Astrocyte (in vitro differentiated cells and primary cell): Measurements from ENCODE around the gene VAC14. TPM values are rescaled to one million over a fixed set of nuclear protein-coding genes. Genes with fewer than 3 reads are reported as not detected.

Source experiments
- DNase-seq: peaks from one replicate; pipeline ENCODE4 v3.0.0-alpha.2; 2010; ENCODE audit warnings: low read depth
- FAIRE-seq: peaks from 2 replicates; lab custom pipeline; 2011; peaks lifted over from hg19 to GRCh38; lab: Jason Lieb, UNC
- H2AFZ ChIP-seq: 2 replicates; pipeline ENCODE4 v1.6.0; 2012; ENCODE audit warnings: low read depth, low read length, inconsistent platforms
- H3K27ac ChIP-seq: 2 replicates; pipeline ENCODE4 v1.5.1; 2011; ENCODE audit warnings: low read depth, low read length, inconsistent platforms
- H3K27me3 ChIP-seq: 2 replicates; pipeline ENCODE4 v1.6.0; 2011; ENCODE audit warnings: low read length, inconsistent platforms; ENCODE audit not compliant: insufficient read depth
- H3K36me3 ChIP-seq: 2 replicates; pipeline ENCODE4 v1.5.1; 2011; ENCODE audit warnings: low read length, inconsistent platforms; ENCODE audit not compliant: insufficient read depth
- H3K4me1 ChIP-seq: 2 replicates; pipeline ENCODE4 v1.5.1; 2011; ENCODE audit warnings: low read length, inconsistent platforms; ENCODE audit not compliant: insufficient read depth
- H3K4me2 ChIP-seq: 2 replicates; pipeline ENCODE4 v1.6.0; 2012; ENCODE audit warnings: low read length, inconsistent platforms
- H3K4me3 ChIP-seq: 2 replicates; pipeline ENCODE4 v1.5.1; 2011; ENCODE audit warnings: low read depth, mild to moderate bottlenecking, low read length, inconsistent platforms; ENCODE audit not compliant: insufficient read depth
- H3K79me2 ChIP-seq: 2 replicates; pipeline ENCODE4 v1.6.0; 2012; ENCODE audit warnings: mild to moderate bottlenecking, low read length, inconsistent platforms; ENCODE audit not compliant: insufficient read depth
- H3K9ac ChIP-seq: 2 replicates; pipeline ENCODE4 v1.6.0; 2012; ENCODE audit warnings: mild to moderate bottlenecking, low read length, inconsistent platforms
- H3K9me3 ChIP-seq: 2 replicates; pipeline ENCODE4 v1.5.1; 2012; ENCODE audit warnings: low read depth, mild to moderate bottlenecking, low read length, inconsistent platforms; ENCODE audit not compliant: insufficient read depth
- H4K20me1 ChIP-seq: 2 replicates; pipeline ENCODE4 v1.6.0; 2012; ENCODE audit warnings: low read length, inconsistent platforms; ENCODE audit not compliant: insufficient read depth
- H3K27ac Mint-ChIP-seq: one replicate; pipeline ENCODE4 v1.8.0; 2021; ENCODE audit warnings: mild to moderate bottlenecking, mixed read lengths; ENCODE audit not compliant: unreplicated experiment
- H3K27me3 Mint-ChIP-seq: one replicate; pipeline ENCODE4 v1.8.0; 2021; ENCODE audit warnings: low read depth, mixed read lengths; ENCODE audit not compliant: unreplicated experiment
- H3K36me3 Mint-ChIP-seq: one replicate; pipeline ENCODE4 v1.8.0; 2021; ENCODE audit warnings: low read depth, mixed read lengths; ENCODE audit not compliant: unreplicated experiment
- H3K4me1 Mint-ChIP-seq: one replicate; pipeline ENCODE4 v1.8.0; 2021; ENCODE audit warnings: low read depth, mixed read lengths; ENCODE audit not compliant: unreplicated experiment
- H3K4me3 Mint-ChIP-seq: one replicate; pipeline ENCODE4 v1.8.0; 2021; ENCODE audit warnings: mild to moderate bottlenecking, moderate library complexity, mixed read lengths; ENCODE audit not compliant: unreplicated experiment
- H3K9me3 Mint-ChIP-seq: one replicate; pipeline ENCODE4 v1.8.0; 2021; ENCODE audit warnings: mild to moderate bottlenecking, mixed read lengths; ENCODE audit not compliant: unreplicated experiment
- CTCF ChIP-seq: IDR thresholded peaks from 2 replicates; pipeline ENCODE4 v1.5.1; 2011; ENCODE audit warnings: low read depth, mild to moderate bottlenecking, inconsistent platforms, low read length, moderate library complexity; ENCODE audit not compliant: insufficient read depth
- EZH2 ChIP-seq: IDR thresholded peaks from 2 replicates; pipeline ENCODE4 v1.6.1; 2012; ENCODE audit warnings: mild to moderate bottlenecking, low read length, inconsistent platforms; ENCODE audit not compliant: insufficient read depth
- total RNA-seq: library from RNA; stranded (reverse); gene quantifications from 2 replicates; pipeline ENCODE4 v1.2.1, GENCODE V29; 2021

Gene VAC14
- total RNA-seq, 1 donor from 2014 or later: 27.8 TPM

- Histone ChIP-seq H3K27me3 (no peaks in the 10 kb centered on the region), H3K79me2 (no peaks in the 10 kb centered on the region), H3K4me3 (no peak overlapping the region), H3K9me3 (no peaks in the 10 kb centered on the region), H3K4me2 (no peak overlapping the region), H3K36me3 (peaks cover 4% of the 10 kb centered on the region), H3K9ac (no peak overlapping the region), H3K27ac (no peak overlapping the region), H3K4me1 (peaks cover 4% of the 10 kb centered on the region), H2AFZ (no peak overlapping the region), H4K20me1 (peaks cover 19% of the 10 kb centered on the region)
- TF ChIP-seq CTCF: no peak
- no peak for TF ChIP-seq EZH2
- Mint-ChIP-seq H3K27ac (no peak overlapping the region), H3K27me3 (peaks cover 2% of the 10 kb centered on the region), H3K4me3 (no peak overlapping the region), H3K4me1 (peaks cover 2% of the 10 kb centered on the region), H3K36me3 (peaks cover 3% of the 10 kb centered on the region), H3K9me3 (no peaks in the 10 kb centered on the region)
- DNase-seq: no peak
- FAIRE-seq: no peak
These were observed 137.9 kb downstream of the VAC14 start for GRCh38 chr16:70662991-70663523.

GRCh38 chr16:70661918-70662641 is 138.9 kb downstream of the VAC14 start:
- H3K36me3 ChIP-seq: peaks cover 4% of the 10 kb centered on the region
- no peak overlapping the region for H3K27ac ChIP-seq
- Mint-ChIP-seq H3K9me3 (no peaks in the 10 kb centered on the region), H3K27ac (no peak overlapping the region), H3K4me3 (no peak overlapping the region), H3K36me3 (peaks cover 3% of the 10 kb centered on the region), H3K27me3 (peaks cover 5% of the 10 kb centered on the region), H3K4me1 (peaks cover 2% of the 10 kb centered on the region)
- peak overlapping the region; percentile 35 for H3K4me2 ChIP-seq
- no peak overlapping the region for H3K4me3 ChIP-seq
- H4K20me1 ChIP-seq: peaks cover 19% of the 10 kb centered on the region
- FAIRE-seq (no peak), DNase-seq (peak; percentile 37)
- H3K4me1 ChIP-seq: peaks cover 4% of the 10 kb centered on the region
- no peaks in the 10 kb centered on the region for H3K79me2 ChIP-seq
- H2AFZ ChIP-seq: no peak overlapping the region
- H3K27me3 ChIP-seq: no peaks in the 10 kb centered on the region
- peak overlapping the region; percentile 7 for H3K9ac ChIP-seq
- TF ChIP-seq CTCF: no peak
- TF ChIP-seq EZH2: no peak
- H3K9me3 ChIP-seq: no peaks in the 10 kb centered on the region

- no peak overlapping the region for H3K4me3 ChIP-seq
- no peak overlapping the region for H3K9ac ChIP-seq
- Mint-ChIP-seq H3K27ac (no peak overlapping the region), H3K36me3 (peaks cover under 1% of the 10 kb centered on the region), H3K9me3 (no peaks in the 10 kb centered on the region), H3K4me3 (no peak overlapping the region), H3K4me1 (peaks cover 2% of the 10 kb centered on the region), H3K27me3 (peaks cover 7% of the 10 kb centered on the region)
- H3K79me2 ChIP-seq: no peaks in the 10 kb centered on the region
- H3K36me3 ChIP-seq: peaks cover 2% of the 10 kb centered on the region
- DNase-seq: no peak
- no peaks in the 10 kb centered on the region for H3K27me3 ChIP-seq
- H4K20me1 ChIP-seq: peaks cover 19% of the 10 kb centered on the region
- no peak overlapping the region for H3K27ac ChIP-seq
- H3K4me1 ChIP-seq: peaks cover 4% of the 10 kb centered on the region
- no peak overlapping the region for H2AFZ ChIP-seq
- H3K9me3 ChIP-seq: no peaks in the 10 kb centered on the region
- no peak for TF ChIP-seq CTCF
- no peak for TF ChIP-seq EZH2
- no peak overlapping the region for H3K4me2 ChIP-seq
- FAIRE-seq: no peak
These were observed 139.4 kb downstream of the VAC14 start for GRCh38 chr16:70661534-70661917.
